ENCODE measurements around the gene LDLR.

GRCh38 chr19:11140896-11141295, 51.6 kb downstream of the LDLR start:
- no peak for TF ChIP-seq POLR2A (IDR thresholded peaks at IDR 0.05; ENCODE audit: low read depth, low read length)
- no peak for TF ChIP-seq POLR2AphosphoS5 (IDR thresholded peaks at IDR 0.05; ENCODE audit: low read depth, low read length)
